Muscle of back (tissue), 11 donors: ENCODE data around the gene ERMAP. TPM values are rescaled to one million over a fixed set of nuclear protein-coding genes. Genes with fewer than 3 reads are reported as not detected.
"Not testable (repeated sequence)": the region's sequence is repeated elsewhere in the genome, so short reads cannot be mapped to it uniquely, and the experiment has no call there.

ENCODE experiments used
- DNase-seq, 3 donors: peaks; one replicate each; pipeline versions ENCODE4 v3.0.0 to v3.0.0-alpha.2; 2013
- polyA plus RNA-seq, 10 donors: library from polyadenylated mRNA; unstranded; fragments of 120-200 nt; gene quantifications; one replicate each; pipeline ENCODE4 v1.2.1, GENCODE V29; 2013; ENCODE audit not compliant: insufficient read length in 10 of 10

The ERMAP gene
- polyA plus RNA-seq, 10 donors: 5.9 to 12.0 (median 8.3) TPM

DNA sequence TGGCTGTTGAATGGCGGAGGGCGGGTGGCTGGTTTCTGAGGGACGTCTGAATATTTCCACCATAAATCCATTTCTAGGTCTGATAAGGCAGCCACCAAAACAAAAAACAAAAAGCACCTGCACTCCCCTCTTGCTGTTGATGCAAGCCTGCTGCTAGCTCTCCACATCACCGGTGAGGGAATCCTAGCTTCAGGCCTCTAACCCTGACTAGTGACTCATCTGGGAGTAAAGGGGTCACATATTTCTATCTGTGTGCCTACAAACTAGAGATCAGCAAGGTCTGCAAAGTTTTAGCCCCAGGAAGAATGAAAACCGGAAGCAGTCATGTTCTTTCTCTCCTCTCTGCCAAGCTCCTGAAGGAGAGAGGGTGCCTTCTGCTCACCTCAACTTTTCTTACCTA lies 10.3 kb upstream of the ERMAP start:
- no peak for DNase-seq

DNA sequence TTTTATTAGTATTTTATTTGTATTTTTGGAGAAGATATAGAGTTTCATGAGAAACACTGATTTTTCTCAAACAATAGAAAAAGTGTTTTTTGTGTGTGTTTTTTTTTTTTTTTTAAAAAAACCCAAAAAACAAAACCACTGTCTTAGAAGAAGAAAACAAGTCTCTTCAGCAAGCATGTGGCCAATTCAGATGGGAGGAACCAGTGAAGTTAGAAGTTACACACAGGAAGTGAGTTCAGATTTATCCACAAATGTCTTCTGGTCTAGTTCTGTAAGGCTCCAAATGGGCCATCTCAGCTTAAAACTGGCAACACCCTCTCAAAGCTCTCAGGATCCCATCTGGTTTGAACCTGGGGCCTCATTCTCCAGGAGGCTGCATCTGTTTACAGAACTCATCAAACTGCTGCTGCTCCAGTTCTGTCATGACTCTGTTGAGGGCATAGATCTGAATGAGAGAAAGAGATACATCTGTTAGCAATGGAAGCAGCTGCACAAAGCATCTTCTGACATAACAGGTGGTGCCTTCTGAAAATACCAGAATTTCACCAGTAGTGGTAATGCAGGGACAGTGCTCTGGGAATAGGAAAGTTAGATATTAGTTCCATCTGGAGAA lies 9.8 kb upstream of the ERMAP start:
- DNase-seq: peak in 2 of 3 donors; percentile 23 to 48

DNA sequence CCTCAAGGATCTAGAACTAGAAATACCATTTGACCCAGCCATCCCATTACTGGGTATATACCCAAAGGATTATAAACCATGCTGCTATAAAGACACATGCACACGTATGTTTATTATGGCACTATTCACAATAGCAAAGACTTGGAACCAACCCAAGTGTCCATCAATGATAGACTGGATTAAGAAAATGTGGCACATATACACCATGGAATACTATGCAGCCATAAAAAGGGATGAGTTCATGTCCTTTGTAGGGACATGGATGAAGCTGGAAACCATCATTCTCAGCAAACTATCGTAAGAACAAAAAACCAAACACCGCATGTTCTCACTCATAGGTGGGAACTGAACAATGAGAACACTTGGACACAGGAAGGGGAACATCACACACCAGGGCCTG lies 2.1 kb upstream of the ERMAP start:
- not testable (repeated sequence) for DNase-seq

GRCh38 chr1:42815941-42816584 lies 859 bp upstream of the ERMAP start:
- DNase-seq: peak; percentile 11 to 67 (median 25)

DNA sequence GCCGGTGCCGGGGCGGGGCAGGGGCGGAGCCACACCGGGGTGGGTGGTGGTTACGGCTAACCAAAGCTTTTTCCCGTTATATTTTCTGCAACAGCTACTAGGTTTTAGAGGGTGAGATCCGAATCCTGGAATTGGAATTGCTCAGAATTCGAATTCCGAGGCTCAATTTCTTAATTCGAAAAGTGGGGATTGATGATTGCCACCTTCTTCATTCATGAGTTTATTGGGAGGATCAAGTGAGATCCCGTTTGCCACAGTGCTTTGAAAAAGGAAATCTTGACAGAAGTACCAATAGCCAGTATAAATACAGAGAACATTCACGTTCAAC lies 482 bp downstream of the ERMAP start:
- no peak for DNase-seq

DNA sequence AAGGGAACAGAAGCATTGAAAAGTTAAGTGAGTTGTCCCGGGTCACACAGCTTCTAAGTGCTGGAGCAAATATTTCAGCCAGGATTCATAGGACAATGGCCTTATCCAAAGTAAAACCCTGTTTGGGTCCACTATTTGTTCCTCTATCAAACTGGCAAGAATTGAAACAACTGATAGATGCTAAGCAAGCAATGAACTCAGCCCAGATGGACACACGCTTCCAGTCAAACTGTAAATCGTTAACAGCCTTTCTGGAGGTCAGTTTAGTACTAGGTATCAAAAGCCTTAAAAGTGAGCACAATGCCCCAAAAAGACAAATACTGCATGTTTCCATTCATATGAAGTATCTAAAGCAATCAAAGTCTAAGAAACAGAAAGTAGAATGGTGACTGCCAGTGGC lies 1.1 kb downstream of the ERMAP start:
- DNase-seq: no peak

GRCh38 chr1:42820813-42821212 lies 3.9 kb downstream of the ERMAP start:
- no peak for DNase-seq

GRCh38 chr1:42821690-42822089 lies 4.8 kb downstream of the ERMAP start:
- no peak for DNase-seq

DNA sequence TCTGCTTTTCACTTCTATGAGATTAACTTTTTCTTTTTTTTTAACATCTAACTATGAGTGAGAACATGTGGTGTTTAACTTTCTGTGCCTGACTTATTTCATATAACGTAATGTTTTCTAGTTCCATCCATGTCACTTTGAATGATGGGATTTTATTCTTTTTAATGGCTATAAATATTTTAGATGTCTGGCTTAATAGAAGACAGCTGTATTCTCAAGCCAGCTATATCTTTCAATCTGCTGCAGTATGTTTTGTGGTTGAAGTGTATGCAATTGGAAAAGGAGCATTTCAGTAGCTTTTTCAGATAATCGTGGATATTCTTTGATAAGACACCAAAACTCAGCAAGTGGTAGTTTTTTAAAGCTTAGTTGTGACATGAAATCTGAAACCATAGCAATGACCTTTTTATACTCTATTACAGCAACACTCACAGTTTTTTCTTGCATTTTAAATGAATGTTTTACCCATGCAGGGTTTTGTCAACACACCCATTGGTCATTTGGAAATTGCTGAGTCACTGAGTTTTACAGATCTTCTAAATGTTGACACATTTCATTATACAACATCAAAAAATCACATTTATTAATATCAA lies 6.0 kb downstream of the ERMAP start:
- peak in 2 of 3 donors; percentile 41 to 45 for DNase-seq

- no peak for DNase-seq
Observed at GRCh38 chr1:42824481-42825035, 7.6 kb downstream of the ERMAP start.

DNA sequence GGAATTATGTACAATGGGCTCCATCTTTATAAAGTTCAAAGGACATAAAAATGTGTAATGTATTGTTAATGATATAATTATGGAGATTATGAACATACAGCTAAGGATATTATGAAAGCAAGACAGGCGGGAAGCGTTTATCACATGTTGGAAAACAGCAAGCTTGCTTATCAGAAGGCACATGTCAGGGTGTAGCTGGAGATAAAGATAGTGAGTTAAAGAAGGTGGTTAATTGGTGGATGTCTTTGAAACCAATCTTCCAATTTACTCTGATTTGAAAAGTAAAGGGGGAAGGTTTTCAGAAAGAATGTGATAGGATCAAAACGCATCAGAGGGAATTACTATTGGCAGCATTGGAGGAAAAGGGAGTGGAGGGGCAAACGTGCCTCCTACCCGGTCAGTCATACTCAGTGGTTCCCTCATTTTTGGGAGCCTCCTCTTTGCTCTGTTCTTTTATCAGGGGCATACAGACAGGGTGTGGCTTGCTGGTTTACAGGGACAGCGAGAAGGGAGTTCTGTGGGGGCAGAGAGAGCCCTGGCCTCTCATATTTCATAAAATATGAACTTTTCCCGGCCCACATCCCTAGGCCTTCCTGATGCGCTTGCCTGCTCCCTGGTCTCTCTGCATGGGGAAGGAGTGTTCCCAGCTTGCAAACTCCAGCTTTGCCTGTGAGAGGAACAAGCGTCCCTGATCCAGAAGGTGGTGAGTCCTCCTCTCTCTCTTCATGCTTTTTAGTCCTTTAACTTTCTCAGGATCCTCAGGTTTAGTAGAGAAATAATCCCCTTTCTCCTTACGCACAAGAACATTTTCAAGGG lies 8.3 kb downstream of the ERMAP start:
- DNase-seq: peak in 1 of 3 donors; percentile 15

DNA sequence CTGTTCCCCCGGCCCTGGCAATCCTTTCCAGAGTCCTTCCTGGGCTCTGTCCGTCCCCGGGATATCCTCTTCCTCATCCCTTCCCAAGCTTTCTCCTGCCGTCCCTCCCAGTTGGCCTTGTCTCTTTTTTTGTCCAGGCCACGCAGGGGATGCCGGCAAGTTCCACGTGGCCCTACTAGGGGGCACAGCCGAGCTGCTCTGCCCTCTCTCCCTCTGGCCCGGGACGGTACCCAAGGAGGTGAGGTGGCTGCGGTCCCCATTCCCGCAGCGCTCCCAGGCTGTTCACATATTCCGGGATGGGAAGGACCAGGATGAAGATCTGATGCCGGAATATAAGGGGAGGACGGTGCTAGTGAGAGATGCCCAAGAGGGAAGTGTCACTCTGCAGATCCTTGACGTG lies 13.7 kb downstream of the ERMAP start:
- no peak for DNase-seq

GRCh38 chr1:42831273-42831672 lies 14.4 kb downstream of the ERMAP start:
- DNase-seq: no peak

DNA sequence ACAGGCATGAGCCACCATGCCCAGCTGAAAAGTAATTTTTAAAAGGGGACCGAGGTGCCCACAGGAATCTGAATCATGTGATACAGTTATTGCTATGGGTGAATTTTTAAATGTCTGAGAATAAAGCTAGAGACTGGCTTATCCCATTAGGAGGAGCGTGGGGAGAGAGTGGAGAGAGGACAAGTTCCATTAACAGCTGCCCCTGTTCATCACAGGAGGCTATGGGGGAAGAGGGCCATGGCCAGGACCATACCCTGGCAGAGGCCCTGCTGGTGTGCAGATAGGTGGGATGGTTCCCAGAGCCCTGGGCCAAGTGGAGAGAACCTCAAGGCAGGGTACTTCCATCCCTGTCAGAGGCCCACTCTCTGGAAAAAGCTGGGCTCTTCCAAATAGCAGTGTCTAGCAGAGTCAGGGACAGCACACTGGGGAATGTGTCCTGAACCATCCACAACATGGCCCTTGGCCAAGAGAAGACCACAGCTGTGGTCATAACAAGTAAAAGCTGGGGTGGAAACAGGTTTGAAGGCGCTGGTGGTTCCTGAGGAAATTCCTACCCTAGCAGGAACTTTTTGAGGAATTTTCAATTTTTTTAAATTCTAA lies 15.8 kb downstream of the ERMAP start:
- peak; percentile 20 to 54 (median 26) for DNase-seq

DNA sequence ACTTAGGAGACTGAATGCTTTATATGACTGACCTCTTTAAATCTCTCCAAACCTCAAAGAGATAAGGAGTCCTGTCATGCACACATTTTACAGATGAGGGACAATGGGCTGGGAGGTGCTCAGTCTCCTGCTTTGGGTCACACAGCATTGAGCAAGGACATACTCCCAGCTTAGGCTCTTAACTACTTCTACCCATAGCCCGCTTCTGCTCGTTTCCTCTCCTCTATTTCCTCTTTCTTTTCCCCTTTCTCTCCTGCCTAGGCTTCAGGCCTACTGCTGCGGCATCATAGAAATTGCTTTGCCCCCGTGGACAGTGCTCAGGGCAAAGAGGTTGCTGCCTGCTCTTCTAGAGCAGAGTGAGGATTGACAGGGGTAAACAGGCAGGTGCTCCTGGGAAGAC lies 17.1 kb downstream of the ERMAP start:
- DNase-seq: no peak

DNA sequence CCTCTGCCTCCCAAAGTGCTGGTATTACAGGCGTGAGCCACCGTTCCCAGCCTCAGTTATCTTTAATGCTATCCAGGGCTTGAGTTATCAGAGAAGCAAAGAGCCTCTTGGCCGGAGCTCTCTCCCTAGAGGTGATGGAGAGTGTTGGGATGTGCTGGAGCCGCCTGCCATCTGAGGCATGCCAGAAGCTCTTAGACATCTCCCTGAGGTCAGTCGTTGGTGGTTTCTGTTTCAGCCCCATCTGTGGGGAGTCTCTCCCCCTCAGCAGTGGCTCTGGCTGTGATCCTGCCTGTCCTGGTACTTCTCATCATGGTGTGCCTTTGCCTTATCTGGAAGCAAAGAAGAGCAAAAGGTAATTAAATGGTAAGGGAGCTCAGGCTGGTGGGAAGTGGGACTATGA lies 17.9 kb downstream of the ERMAP start:
- no peak for DNase-seq

DNA sequence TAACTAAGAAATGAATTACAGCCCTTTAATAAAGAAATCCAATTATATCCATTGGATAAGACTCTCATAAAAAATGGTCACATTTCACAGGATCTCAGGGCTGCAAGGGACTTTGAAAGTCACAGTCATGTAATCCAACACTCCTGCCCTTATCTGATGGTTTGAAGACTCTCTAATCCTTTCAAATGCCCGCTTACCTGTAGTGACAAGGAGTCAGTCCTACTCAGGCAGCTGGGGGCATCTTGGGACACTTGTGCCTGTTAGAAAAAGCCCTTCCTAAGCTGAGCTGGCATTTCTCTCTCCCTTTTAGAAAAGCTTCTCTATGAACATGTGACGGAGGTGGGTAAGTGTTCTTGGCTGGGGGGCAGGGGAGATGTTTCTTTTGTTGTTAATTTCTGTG lies 18.5 kb downstream of the ERMAP start:
- DNase-seq: no peak

DNA sequence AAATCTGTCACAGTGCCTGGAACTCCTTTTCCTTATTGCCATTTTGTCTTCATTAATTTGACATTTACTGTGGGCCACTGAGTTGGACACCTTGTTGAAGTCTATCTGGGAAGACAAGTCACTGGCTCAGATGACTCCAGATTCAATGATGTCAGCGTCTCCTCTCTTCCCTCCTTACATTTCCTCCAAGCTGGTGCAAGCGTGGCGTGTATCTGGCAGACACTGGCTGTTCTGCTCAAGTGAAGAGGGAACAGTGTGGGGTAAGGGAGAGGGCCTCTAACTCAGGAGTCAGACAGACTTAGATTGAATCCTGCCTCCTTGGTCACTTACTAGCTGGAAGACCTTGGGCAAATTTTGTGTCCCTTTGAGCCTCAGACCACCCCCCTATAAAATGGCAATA lies 20.8 kb downstream of the ERMAP start:
- no peak for DNase-seq

DNA sequence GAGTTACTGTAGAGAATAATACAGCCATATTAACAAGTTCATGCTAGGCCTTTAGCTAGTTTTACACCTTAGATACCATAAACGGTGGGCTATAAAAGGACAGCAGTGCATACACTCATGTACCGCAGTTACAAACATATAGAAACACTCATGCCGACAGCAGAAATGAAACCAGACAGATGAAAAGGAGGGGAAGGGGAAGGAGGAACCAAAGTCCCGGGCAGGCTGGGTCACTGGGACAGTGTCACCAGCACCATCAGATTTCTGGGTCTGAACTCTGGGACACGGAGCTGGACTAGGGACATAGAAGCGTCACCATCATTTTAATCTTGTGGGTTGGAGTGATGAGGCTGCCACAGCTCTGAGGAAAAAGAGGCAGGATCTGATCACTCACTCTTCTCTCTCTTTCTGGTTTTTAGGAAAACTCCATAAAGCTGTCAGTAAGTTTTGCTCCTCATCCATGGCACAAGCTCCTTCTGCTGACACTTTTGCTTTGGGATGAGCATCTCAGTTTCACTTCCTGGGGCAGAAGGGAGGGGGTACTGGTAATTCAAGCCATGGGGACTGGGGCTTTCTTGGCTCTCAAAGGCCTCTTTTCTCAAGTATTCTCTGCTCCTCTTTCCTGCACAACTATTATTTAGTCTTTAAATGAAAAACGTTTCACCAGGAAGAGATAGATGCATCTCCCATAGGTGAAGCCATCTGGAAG lies 21.7 kb downstream of the ERMAP start:
- DNase-seq: no peak

GRCh38 chr1:42841010-42841409 lies 24.1 kb downstream of the ERMAP start:
- no peak for DNase-seq

GRCh38 chr1:42841440-42842147 lies 24.7 kb downstream of the ERMAP start:
- no peak for DNase-seq
